Measurements from ENCODE around the gene NCOA7. TPM values are rescaled to one million over a fixed set of nuclear protein-coding genes. Genes with fewer than 3 reads are reported as not detected.

NCOA7 gene
- total RNA-seq, 1 donor, result 41.7 TPM

DNA sequence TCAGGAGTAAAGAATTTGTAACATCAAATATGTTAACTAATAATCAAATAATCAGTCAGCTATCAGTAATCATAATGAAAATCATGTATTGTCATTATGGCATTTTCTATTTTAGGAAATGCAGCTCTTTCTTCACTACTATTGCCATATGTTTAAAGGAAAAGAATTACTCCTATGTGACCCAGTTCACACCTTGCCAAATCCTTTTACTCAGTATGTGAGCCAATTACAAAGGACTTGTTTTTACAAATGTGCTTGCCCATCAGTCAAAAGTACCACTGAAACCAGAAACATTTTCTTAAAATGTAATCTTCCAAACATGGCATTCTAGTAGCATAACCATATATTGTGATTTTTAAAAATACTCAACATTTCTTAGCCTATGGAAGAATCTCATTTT, 63.6 kb downstream of the NCOA7 start:
- no peak overlapping the region for H3K4me3 ChIP-seq (ENCODE audit: low read depth, low read length)
- DNase-seq (ENCODE audit: low read depth), result no peak
- TF ChIP-seq, protein P1, sequence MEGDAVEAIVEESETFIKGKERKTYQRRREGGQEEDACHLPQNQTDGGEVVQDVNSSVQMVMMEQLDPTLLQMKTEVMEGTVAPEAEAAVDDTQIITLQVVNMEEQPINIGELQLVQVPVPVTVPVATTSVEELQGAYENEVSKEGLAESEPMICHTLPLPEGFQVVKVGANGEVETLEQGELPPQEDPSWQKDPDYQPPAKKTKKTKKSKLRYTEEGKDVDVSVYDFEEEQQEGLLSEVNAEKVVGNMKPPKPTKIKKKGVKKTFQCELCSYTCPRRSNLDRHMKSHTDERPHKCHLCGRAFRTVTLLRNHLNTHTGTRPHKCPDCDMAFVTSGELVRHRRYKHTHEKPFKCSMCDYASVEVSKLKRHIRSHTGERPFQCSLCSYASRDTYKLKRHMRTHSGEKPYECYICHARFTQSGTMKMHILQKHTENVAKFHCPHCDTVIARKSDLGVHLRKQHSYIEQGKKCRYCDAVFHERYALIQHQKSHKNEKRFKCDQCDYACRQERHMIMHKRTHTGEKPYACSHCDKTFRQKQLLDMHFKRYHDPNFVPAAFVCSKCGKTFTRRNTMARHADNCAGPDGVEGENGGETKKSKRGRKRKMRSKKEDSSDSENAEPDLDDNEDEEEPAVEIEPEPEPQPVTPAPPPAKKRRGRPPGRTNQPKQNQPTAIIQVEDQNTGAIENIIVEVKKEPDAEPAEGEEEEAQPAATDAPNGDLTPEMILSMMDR (IDR thresholded peaks at IDR 0.05; ENCODE audit: insufficient read depth, low read length), result no peak

DNA sequence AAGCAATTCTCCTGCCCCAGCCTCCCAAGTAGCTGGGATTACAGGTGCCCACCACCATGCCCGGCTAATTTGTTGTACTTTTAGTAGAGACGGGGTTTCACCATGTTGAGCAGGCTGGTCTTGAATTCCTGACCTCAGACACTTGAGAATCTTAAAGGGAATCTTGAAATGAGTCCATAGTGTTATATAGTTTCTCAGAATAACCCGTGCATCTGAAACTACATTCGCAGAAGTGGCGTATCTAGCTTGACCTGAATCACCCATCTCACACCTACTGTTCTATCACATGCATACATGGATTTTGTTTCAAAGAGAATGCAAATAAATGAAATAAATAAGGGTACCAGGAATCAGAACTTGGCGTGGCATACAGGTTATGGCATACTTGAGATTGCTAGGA, 65.0 kb downstream of the NCOA7 start:
- TF ChIP-seq, protein P1 (IDR thresholded peaks at IDR 0.05; ENCODE audit: insufficient read depth, low read length), result no peak
- DNase-seq (ENCODE audit: low read depth), result no peak
- no peak overlapping the region for H3K4me3 ChIP-seq (ENCODE audit: low read depth, low read length)

DNA sequence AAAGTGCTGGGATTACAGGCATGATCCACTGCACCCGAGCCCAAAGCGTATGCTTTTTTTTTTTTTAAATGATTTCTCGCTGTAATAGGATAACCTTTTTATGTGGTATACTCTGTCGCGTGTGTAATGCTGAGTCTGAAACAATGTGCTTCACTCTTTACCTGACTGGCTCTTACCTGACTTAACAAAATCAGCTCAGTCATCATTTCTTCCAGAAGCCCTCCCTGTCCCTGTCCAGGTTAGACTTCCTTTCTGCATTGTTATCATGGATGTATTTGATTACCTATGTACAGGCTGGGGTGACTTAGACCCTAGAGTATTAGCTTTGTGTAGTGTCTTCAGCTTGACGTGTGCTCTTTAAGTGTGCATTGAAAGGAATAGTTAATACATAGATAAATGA, 67.1 kb downstream of the NCOA7 start:
- TF ChIP-seq, protein P1 (IDR thresholded peaks at IDR 0.05; ENCODE audit: insufficient read depth, low read length), result no peak
- no peak overlapping the region for H3K4me3 ChIP-seq (ENCODE audit: low read depth, low read length)
- no peak for DNase-seq (ENCODE audit: low read depth)

DNA sequence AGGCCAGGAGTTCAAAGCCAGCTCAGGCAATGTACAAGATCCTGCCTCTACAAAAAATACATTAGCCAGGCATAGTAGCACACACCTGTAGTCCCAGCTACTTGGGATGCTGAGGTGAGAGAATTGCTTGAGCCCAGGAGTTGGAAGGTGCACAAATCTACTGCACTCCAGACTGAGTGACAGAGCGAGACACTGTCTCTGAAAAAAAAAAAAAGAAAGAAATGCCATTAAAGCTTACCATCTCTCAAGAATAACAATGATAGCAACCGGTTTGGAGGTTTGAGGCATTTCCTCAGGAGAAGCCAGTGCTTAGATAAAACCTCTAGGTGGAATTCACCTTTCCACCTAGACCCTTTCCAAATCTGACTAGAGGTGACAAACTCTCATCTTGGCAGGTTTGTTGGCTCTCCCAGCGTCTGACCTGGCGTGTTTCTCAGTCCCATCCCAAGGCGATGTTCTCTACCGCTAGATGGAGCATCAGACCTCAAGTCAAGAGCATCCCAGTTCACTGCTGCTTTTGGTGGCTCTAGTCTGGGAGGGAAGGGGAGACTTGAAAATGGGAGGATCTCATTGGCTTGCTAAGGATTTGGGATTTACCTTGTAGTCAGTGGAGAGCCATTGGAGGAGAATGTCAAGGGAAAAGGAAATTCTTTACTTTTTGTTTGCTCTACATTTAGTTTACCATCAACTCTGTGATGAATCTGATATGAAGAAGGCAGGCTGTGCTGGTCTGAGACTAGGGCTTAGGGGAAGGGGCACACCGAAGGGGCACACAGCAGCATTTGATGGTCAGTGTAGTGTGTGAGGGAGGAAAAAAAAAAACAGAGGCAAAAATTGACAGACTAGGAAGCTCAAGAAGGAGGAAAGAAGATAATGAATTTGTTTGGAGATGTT, 67.9 kb downstream of the NCOA7 start:
- H3K4me3 ChIP-seq (ENCODE audit: low read depth, low read length), result no peak overlapping the region
- TF ChIP-seq, protein P1 (IDR thresholded peaks at IDR 0.05; ENCODE audit: insufficient read depth, low read length), result peak; percentile 84
- DNase-seq (ENCODE audit: low read depth), result peak; percentile 70

DNA sequence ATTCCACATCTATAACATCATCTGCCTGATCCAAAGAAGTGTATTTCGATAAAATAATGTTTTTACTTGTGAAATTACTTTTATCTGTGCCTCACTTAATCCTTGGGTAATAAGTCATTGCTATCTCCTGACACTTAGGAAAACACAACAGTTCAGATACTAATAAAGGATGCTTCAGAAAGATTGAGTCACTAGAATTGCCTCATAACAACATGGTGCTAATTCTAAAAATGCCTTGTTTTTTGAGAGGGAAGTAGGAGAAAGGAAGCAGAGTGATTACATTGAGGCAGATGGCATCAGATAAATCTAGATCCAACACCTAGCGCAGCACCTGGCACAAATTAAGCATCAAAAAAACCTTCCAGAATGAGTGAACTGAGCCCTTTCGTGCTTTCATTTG, 69.0 kb downstream of the NCOA7 start:
- TF ChIP-seq, protein P1 (IDR thresholded peaks at IDR 0.05; ENCODE audit: insufficient read depth, low read length), result no peak
- DNase-seq (ENCODE audit: low read depth), result peak; percentile 26
- no peak overlapping the region for H3K4me3 ChIP-seq (ENCODE audit: low read depth, low read length)

DNA sequence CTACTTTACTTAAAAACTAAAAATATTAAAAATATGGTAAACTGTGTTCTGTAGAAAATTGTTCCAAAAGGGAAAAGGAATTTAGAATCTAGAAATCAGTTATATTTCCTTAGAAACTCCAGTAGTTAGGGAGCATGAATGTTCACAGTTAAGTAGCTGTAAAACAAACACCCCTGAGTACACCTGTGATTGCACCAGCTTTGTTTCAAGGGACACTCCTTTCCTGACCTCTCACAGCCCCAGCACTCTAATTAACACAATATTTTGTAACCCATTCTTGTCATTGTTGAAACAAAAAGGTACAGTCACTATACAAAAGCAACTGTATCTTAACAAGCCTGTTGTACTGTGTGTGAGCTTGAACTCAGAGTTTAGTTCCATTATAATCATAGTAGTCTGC, 72.3 kb downstream of the NCOA7 start:
- TF ChIP-seq, protein P1 (IDR thresholded peaks at IDR 0.05; ENCODE audit: insufficient read depth, low read length), result no peak
- no peak overlapping the region for H3K4me3 ChIP-seq (ENCODE audit: low read depth, low read length)
- DNase-seq (ENCODE audit: low read depth), result no peak

Data from fibroblast of the aortic adventitia (primary cell).